Epithelial cell of proximal tubule (primary cell): ENCODE measurements around the gene MYBPH. TPM values are rescaled to one million over a fixed set of nuclear protein-coding genes. Genes with fewer than 3 reads are reported as not detected.

Experiments used
- DNase-seq: peaks from one replicate; pipeline ENCODE4 v3.0.0-alpha.2; 2011; ENCODE audit warnings: low read depth
- H3K4me3 ChIP-seq: 2 replicates; pipeline ENCODE4 v1.5.1; 2011; ENCODE audit warnings: low read depth, mild to moderate bottlenecking, low read length
- total RNA-seq: library from RNA; depleted of rRNA; stranded (reverse); fragments of >200 nt; gene quantifications from 2 replicates; pipeline ENCODE4 v1.2.3, GENCODE V29; 2015
- TF ChIP-seq, protein P1 (sequence below): conservative IDR thresholded peaks from 2 replicates; pipeline ENCODE4 v1.5.1; 2012; ENCODE audit warnings: low read depth, mild to moderate bottlenecking, low read length

Gene MYBPH
- total RNA-seq, 1 donor from 2014 or later = not detected

- no peak for DNase-seq
- TF ChIP-seq, protein P1, sequence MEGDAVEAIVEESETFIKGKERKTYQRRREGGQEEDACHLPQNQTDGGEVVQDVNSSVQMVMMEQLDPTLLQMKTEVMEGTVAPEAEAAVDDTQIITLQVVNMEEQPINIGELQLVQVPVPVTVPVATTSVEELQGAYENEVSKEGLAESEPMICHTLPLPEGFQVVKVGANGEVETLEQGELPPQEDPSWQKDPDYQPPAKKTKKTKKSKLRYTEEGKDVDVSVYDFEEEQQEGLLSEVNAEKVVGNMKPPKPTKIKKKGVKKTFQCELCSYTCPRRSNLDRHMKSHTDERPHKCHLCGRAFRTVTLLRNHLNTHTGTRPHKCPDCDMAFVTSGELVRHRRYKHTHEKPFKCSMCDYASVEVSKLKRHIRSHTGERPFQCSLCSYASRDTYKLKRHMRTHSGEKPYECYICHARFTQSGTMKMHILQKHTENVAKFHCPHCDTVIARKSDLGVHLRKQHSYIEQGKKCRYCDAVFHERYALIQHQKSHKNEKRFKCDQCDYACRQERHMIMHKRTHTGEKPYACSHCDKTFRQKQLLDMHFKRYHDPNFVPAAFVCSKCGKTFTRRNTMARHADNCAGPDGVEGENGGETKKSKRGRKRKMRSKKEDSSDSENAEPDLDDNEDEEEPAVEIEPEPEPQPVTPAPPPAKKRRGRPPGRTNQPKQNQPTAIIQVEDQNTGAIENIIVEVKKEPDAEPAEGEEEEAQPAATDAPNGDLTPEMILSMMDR = no peak
- H3K4me3 ChIP-seq = no peak overlapping the region
Measured at GRCh38 chr1:203145321-203146041, 30.1 kb downstream of the MYBPH start.

- no peak for DNase-seq
- no peak overlapping the region for H3K4me3 ChIP-seq
- TF ChIP-seq, protein P1 = no peak
Measured at GRCh38 chr1:203144661-203145060, 31.0 kb downstream of the MYBPH start.

GRCh38 chr1:203143641-203144040, 32.0 kb downstream of the MYBPH start:
- no peak for DNase-seq
- no peak overlapping the region for H3K4me3 ChIP-seq
- TF ChIP-seq, protein P1 = no peak

GRCh38 chr1:203142684-203143408, 32.8 kb downstream of the MYBPH start:
- DNase-seq = no peak
- TF ChIP-seq, protein P1 = no peak
- no peak overlapping the region for H3K4me3 ChIP-seq

DNA sequence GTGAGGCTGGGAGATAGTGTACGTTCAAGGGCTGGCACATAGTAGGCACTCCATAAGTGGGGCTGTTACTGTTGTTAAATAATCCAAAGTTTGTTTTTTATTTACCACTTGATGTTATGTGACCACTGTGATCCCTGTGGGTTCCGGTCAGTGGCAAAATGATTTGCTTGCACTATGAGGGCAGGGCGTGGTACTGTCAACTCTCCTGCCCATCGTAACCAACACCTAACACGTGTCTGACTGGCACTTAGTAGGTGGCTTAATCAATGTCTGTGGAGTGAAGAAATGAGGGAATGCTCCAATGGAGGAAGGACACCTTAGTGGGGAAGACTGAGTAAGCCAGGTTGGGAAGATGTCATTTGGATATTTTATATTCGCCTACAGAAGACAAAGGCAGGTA, 33.5 kb downstream of the MYBPH start:
- no peak for DNase-seq
- TF ChIP-seq, protein P1 = no peak
- H3K4me3 ChIP-seq = no peak overlapping the region

GRCh38 chr1:203140743-203141520, 34.7 kb downstream of the MYBPH start:
- TF ChIP-seq, protein P1 = no peak
- no peak for DNase-seq
- H3K4me3 ChIP-seq = no peak overlapping the region
